K562 (cell line): ENCODE measurements around the gene CNTRL. TPM values are rescaled to one million over a fixed set of nuclear protein-coding genes. Genes with fewer than 3 reads are reported as not detected.
A peak's percentile ranks its signal among the peaks of the same experiment; 100 is the strongest.

Experiments
- ATAC-seq: fragments of 200-7000 bp; cut with Tn5 transposase; 3 replicates; pipeline ENCODE4 v1.9.1; 2020; ENCODE audit warnings: moderate library complexity
- BruUV-seq: library from RNA; stranded (reverse); fragments of 400-500 nt; replicated peaks from 2 replicates; lab custom pipeline; 2021; lab: Mats Ljungman, UMichigan
- CTCF ChIA-PET: fragments of 300-600 bp; formaldehyde crosslinking; extraction: SDS; loops from one replicate; lab custom pipeline; 2021; ENCODE audit warnings: low intra/inter-chr PET ratio; lab: Yijun Ruan, JAX
- POLR2A ChIA-PET: fragments of 300-600, 350-650 bp; sonication (Branson Sonifier 250); formaldehyde crosslinking; extraction: SDS; loops from one replicate; lab custom pipeline; 2021; ENCODE audit warnings: antibody characterized with exemption, inconsistent platforms; lab: Yijun Ruan, JAX
- DNase-seq, 4 experiments: peaks; one replicate each; pipeline versions ENCODE4 v3.0.0 to v3.0.0-alpha.2; 2011 to 2018; ENCODE audit warnings: low spot score in 3 of 4, mixed read lengths in 3 of 4; ENCODE audit errors: extremely low read depth in 1 of 4
- FAIRE-seq: peaks from 2 replicates; lab custom pipeline; 2011; peaks lifted over from hg19 to GRCh38; lab: Jason Lieb, UNC
- H2AFZ ChIP-seq: 2 replicates; pipeline ENCODE4 v1.6.0; 2011; ENCODE audit warnings: low read depth, low read length, control low read depth, inconsistent platforms
- H3K27ac ChIP-seq: fragments of 200-600 bp; 3 replicates; pipeline ENCODE4 v1.8.0; 2011; ENCODE audit warnings: low read depth, mild to moderate bottlenecking, control low read depth, inconsistent platforms, low read length, moderate library complexity, mixed read lengths; ENCODE audit errors: extremely low read depth
- H3K27me3 ChIP-seq, 2 experiments: fragments of 300-600 bp in 1 of 2; 2 replicates in 1 of 2; 3 replicates in 1 of 2; pipeline versions ENCODE4 v1.6.0 to v1.8.0; 2011; ENCODE audit warnings: inconsistent platforms in 2 of 2, low read length in 2 of 2, mild to moderate bottlenecking in 1 of 2, mixed read lengths in 1 of 2, moderate library complexity in 1 of 2; ENCODE audit not compliant: control insufficient read depth in 2 of 2, insufficient read depth in 2 of 2
- H3K36me3 ChIP-seq: fragments of 300-600 bp; 3 replicates; pipeline ENCODE4 v1.8.0; 2011; ENCODE audit warnings: mild to moderate bottlenecking, low read length, inconsistent platforms; ENCODE audit not compliant: control insufficient read depth, insufficient read depth
- H3K4me1 ChIP-seq, 2 experiments: fragments of 200-600 bp in 1 of 2; replicated peaks in 1 of 2; 2 replicates in 1 of 2; 3 replicates in 1 of 2; pipeline versions ENCODE4 v1.5.1 to v1.8.0; 2011; ENCODE audit warnings: inconsistent platforms in 2 of 2, low read length in 2 of 2, mild to moderate bottlenecking in 1 of 2, mixed read lengths in 1 of 2, moderate library complexity in 1 of 2; ENCODE audit not compliant: control insufficient read depth in 2 of 2, insufficient read depth in 2 of 2
- H3K4me2 ChIP-seq: 2 replicates; pipeline ENCODE4 v1.6.1; 2011; ENCODE audit warnings: low read length, control low read depth, inconsistent platforms, mixed read lengths; ENCODE audit not compliant: insufficient read depth
- H3K4me3 ChIP-seq: fragments of 200-600 bp; sonication (generic), shearing (Covaris generic); 2 replicates; pipeline ENCODE4 v1.5.1; 2016; ENCODE audit warnings: control low read depth, inconsistent platforms
- H3K79me2 ChIP-seq: fragments of 200-600 bp; 3 replicates; pipeline ENCODE4 v1.8.0; 2011; ENCODE audit warnings: low read length, inconsistent platforms; ENCODE audit not compliant: control insufficient read depth, insufficient read depth
- H3K9ac ChIP-seq, 2 experiments: 2 replicates each; pipeline versions ENCODE4 v1.6.0 to v1.6.1; 2011; ENCODE audit warnings: low read depth in 2 of 2, low read length in 2 of 2, control low read depth in 1 of 2, inconsistent platforms in 1 of 2, mild to moderate bottlenecking in 1 of 2, mixed read lengths in 1 of 2; ENCODE audit not compliant: insufficient read depth in 1 of 2
- H3K9me1 ChIP-seq: one replicate; pipeline ENCODE4 v1.6.0; 2011; ENCODE audit warnings: inconsistent platforms, mild to moderate bottlenecking, low read length, moderate library complexity; ENCODE audit not compliant: control insufficient read depth, insufficient read depth
- H3K9me3 ChIP-seq: replicated peaks from 2 replicates; pipeline ENCODE4 v1.5.1; 2011; ENCODE audit warnings: low read depth, low read length, inconsistent platforms; ENCODE audit not compliant: control insufficient read depth, insufficient read depth
- H4K20me1 ChIP-seq: replicated peaks from 2 replicates; pipeline ENCODE4 v1.6.1; 2011; ENCODE audit warnings: low read length, inconsistent platforms, mixed read lengths; ENCODE audit not compliant: control insufficient read depth, insufficient read depth
- ARNT ChIP-seq, 2 experiments: fragments of 450-650 bp; IDR thresholded peaks; 2 replicates each; pipeline ENCODE4 v1.6.1; 2016; ENCODE audit warnings: mild to moderate bottlenecking in 1 of 2
- CREM ChIP-seq: IDR thresholded peaks from 2 replicates; pipeline ENCODE4 v1.6.1; 2014; ENCODE audit warnings: antibody characterized with exemption, low read depth
- HMBOX1 ChIP-seq: sonication (generic); IDR thresholded peaks from 2 replicates; pipeline ENCODE4 v1.6.1; 2016
- KDM1A ChIP-seq, 2 experiments: fragments of 450-650 bp; IDR thresholded peaks; 2 replicates each; pipeline ENCODE4 v1.6.1; 2016; ENCODE audit warnings: mild to moderate bottlenecking in 2 of 2
- MNT ChIP-seq, 2 experiments: fragments of 450-650 bp; conservative IDR thresholded peaks; 2 replicates each; pipeline ENCODE4 v1.6.1; 2017; ENCODE audit warnings: mild to moderate bottlenecking in 2 of 2, moderate library complexity in 2 of 2
- RBFOX2 ChIP-seq: fragments of 200-400 bp; formaldehyde crosslinking; IDR thresholded peaks from 2 replicates; pipeline ENCODE4 v1.6.1; 2017; ENCODE audit warnings: low read depth, mild to moderate bottlenecking, low read length, moderate library complexity
- UBTF ChIP-seq, 2 experiments: IDR thresholded peaks; 2 replicates each; pipeline ENCODE4 v1.6.1; 2012; ENCODE audit warnings: improper control_type of control experiment in 2 of 2, low read depth in 2 of 2, low read length in 2 of 2, borderline replicate concordance in 1 of 2
- ZKSCAN1 ChIP-seq: fragments of 150-350 bp; IDR thresholded peaks from 2 replicates; pipeline ENCODE4 v1.6.1; 2016; ENCODE audit warnings: low read depth, low read length
- ZNF592 ChIP-seq: fragments of 450-650 bp; IDR thresholded peaks from 2 replicates; pipeline ENCODE4 v1.6.1; 2017; ENCODE audit warnings: antibody characterized with exemption, mild to moderate bottlenecking
- WGBS: fragments of 100-300 bp; shearing (Covaris generic); methylation state at CpG from one replicate; pipeline ENCODE4 v1.1.6; 2016; ENCODE audit warnings: low coverage, mixed read lengths; ENCODE audit not compliant: insufficient coverage; ENCODE audit errors: missing lambda C conversion rate; 5-methylcytosine and 5-hydroxymethylcytosine counted together
- in situ Hi-C: fragments of 300-500 bp; cut with MboI; formaldehyde crosslinking; loops from 4 replicates; pipeline ENCODE4 v1.15.0; 2018; ENCODE audit warnings: inconsistent platforms, mixed read lengths
- intact Hi-C: fragments of 100-400 bp; cut with micrococcal nuclease; formaldehyde crosslinking; loops from 2 replicates; pipeline ENCODE4 v1.14.2; 2022
- polyA plus RNA-seq, 8 experiments: library from polyadenylated mRNA; depleted of rRNA in 4 of 8; stranded (reverse) in 5 of 8; unstranded in 3 of 8; fragments of >200 nt; fragmentation: Nextera tagmentation in 2 of 8; fragmentation: Illumina TruSeq in 1 of 8; extraction: Ambion mirVana in 2 of 8; extraction: Trizol in 1 of 8; gene quantifications; 2 replicates each; pipeline versions ENCODE4 v1.2.1 to v1.2.3, GENCODE V29; 2011 to 2014; ENCODE audit warnings: inconsistent platforms in 1 of 8, missing spikeins in 1 of 8
- total RNA-seq, 7 experiments: library from RNA; depleted of rRNA in 6 of 7; stranded (reverse); fragments of >200 nt in 6 of 7; fragmentation: Illumina TruSeq in 2 of 7; extraction: Trizol in 2 of 7; gene quantifications; 2 replicates each; pipeline versions ENCODE4 v1.2.1 to v1.2.3, GENCODE V29; 2011 to 2021; ENCODE audit warnings: low replicate concordance in 1 of 7

Gene CNTRL
- total and polyA plus RNA-seq, 9 of the 15 experiments (the other 6 are each of a cell fraction or from before 2014, with no cell fraction given): 9.2 to 28.9 (median 20.5) TPM

- Histone ChIP-seq H3K9ac (peak overlapping the region in 1 of 2 experiments; percentile 69; a peak in 2 of 4 replicates), H3K79me2 (peaks cover 73% of the 10 kb centered on the region), H2AFZ (no peak overlapping the region), H3K9me3 (no peaks in the 10 kb centered on the region), H3K4me1 (peaks cover 14 to 18% of the 10 kb centered on the region in 2 experiments; a peak in 3 of 5 replicates), H3K27ac (peak overlapping the region; percentile 37; the same call in 2 of the 3 replicates), H3K4me3 (peak overlapping the region; percentile 87), H3K27me3 (no peaks in the 10 kb centered on the region), H3K4me2 (peak overlapping the region; percentile 86), H3K36me3 (no peaks in the 10 kb centered on the region), H3K9me1 (no peaks in the 10 kb centered on the region), H4K20me1 (peaks cover 19% of the 10 kb centered on the region)
- FAIRE-seq (no peak), ATAC-seq (peak; percentile 3; the same call in 1 of the 3 replicates), DNase-seq (peak in 1 of 4 experiments; percentile 40)
- TF ChIP-seq MNT (conservative IDR thresholded peaks at IDR 0.05) (0 out of 4 replicates have a peak, but pooled peaks of 1 of the 2 experiments have one; percentile 14), ZNF592 (0 out of 2 replicates have a peak, but pooled peaks have one; percentile 19), CREM (no peak), RBFOX2 (no peak), ARNT (IDR thresholded peaks at IDR 0.05) (0 out of 4 replicates have a peak, but pooled peaks of 1 of the 2 experiments have one; percentile 11), UBTF (IDR thresholded peaks at IDR 0.05; ENCODE audit: borderline replicate concordance in 1 of 2, low read depth in 2 of 2, low read length in 2 of 2) (0 out of 4 replicates have a peak, but pooled peaks of 1 of the 2 experiments have one; percentile 1), KDM1A (IDR thresholded peaks at IDR 0.05) (peak in 1 of 2 experiments; percentile 11; a peak in 1 of 4 replicates), ZKSCAN1 (peak; percentile 53; the same call in 1 of the 2 replicates), HMBOX1 (peak; percentile 96)
- CTCF ChIA-PET: no interaction called here
- WGBS: 8% methylated on average over 2 of the region's 2 CpGs
- intact Hi-C loops (loop anchor here (5.0 to 10.0 kb wide), 2 partner anchors 215 to 443 kb away; no protein-coding TSS in a partner anchor), in situ Hi-C loops (no loop called here)
- BruUV-seq: no TSS peak
- POLR2A ChIA-PET: interaction anchor here (0.7 to 2.6 kb wide), 6 partner anchors 9 to 194 kb away, joined by 3 to 10 read pairs (median 4); no protein-coding TSS in a partner anchor
Observed at GRCh38 chr9:121199921-121200320, 125.2 kb downstream of the CNTRL start.
